NCI-H748 (cell line): ENCODE data around the gene HINT2.
A peak's percentile ranks its signal among the peaks of the same experiment; 100 is the strongest.

Source experiments
- DNase-seq: peaks from one replicate; lab custom pipeline; 2025; ENCODE audit not compliant: unreplicated experiment; lab: John Stamatoyannopoulos, UW

HINT2 gene

DNA sequence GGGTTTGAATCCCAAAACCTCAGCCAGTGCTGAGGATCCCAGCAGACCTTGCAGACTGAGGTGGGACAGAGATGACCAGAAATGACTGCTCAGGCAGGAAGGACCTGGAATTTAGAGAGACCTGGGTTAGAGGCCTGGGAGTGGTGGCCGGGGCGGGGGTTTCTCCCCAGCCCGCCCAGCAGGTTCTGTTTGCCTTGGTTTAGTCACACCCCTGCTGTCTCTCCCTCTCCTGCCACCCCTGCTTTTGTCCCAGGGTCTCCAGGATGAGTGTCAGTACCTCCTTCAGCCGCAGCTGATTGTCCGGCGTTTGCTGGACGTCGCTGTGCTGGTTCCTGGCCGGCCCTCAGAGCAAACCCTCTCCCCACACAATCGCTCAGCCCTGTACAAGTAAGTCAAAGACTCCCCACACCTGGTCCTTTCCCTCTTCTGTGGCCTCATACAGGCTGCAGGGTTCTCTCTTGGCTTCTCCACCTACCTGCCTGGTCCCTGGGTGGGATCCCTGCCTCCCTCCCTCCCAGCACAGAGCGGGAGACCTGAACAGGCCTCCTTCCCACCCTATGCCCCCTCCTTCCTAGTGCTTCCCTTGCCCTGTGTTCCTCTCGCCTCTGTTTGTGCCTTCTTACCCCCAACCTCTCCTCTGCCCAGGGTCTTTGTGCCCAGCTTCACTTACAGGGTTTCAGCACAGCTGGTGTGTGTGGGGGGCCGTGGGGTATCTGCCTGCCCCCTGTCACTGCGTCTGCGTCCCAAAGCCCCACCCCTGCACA is 26.2 kb upstream of the HINT2 start:
- no peak for DNase-seq

DNA sequence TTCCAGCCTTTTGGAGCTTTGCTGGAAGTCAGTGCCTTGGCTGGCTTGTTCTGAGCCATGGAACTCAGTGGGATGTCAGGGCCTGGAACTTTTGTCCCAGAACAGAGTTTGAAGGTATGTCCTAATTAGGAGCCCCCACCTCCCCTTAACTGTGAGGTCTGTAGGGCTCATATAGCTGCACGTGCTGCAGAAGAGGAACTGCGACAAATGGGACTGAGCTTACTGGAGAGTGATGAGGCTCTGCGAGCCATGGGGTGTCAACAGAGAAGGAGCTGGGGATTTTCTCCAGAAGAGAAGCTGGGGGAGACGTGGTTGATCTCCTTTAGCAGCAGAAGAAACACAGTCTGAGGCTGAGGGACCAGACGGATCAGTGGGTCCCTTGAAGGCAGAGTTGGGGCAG is 25.1 kb upstream of the HINT2 start:
- DNase-seq, result no peak

GRCh38 chr9:35836595-35836994 is 21.8 kb upstream of the HINT2 start:
- DNase-seq, result no peak

DNA sequence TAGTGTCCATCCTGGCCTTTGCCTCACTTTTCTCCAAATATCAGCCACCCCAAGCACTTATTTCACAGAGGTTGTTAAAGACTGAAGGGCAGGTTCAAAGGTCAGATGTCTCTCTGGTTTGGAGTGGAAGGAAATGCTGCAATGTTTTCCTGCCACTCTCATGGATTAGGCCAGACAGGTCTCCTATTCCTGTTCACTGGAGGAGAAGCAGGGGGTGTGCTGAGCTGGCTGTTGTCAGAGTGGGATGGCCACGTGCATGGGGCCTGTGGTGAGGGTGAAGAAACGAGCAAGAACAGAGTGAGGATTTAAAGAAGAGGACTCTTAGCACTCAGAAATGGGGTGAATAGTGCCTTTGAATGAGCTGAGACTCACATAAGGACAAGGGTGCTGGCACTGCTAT is 20.9 kb upstream of the HINT2 start:
- no peak for DNase-seq

DNA sequence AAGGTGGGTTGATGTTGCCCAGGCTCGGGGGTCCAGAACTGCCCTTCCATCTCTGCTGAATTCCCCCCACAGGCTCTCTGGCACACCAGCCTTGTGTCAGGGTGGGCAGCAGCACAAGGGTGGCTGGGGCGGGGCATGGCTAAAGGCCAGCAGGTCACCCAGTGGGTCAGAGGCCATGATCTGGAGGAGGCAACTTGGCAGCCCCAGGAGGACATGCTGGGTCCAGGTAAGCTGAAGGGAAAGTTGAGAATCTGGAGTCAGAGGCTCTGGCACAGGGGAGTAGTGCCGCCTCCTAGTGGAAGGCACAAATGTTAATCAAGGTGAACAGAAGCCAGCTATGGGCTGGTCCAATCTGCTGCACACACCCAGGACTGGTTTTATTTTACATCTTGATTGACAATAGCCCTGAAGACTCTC is 20.4 kb upstream of the HINT2 start:
- DNase-seq, result peak; percentile 16

GRCh38 chr9:35834260-35835215 is 19.7 kb upstream of the HINT2 start:
- no peak for DNase-seq

- DNase-seq, result no peak
Measured at GRCh38 chr9:35832814-35833213, 18.0 kb upstream of the HINT2 start.

GRCh38 chr9:35831040-35831439 is 16.2 kb upstream of the HINT2 start:
- DNase-seq, result no peak

DNA sequence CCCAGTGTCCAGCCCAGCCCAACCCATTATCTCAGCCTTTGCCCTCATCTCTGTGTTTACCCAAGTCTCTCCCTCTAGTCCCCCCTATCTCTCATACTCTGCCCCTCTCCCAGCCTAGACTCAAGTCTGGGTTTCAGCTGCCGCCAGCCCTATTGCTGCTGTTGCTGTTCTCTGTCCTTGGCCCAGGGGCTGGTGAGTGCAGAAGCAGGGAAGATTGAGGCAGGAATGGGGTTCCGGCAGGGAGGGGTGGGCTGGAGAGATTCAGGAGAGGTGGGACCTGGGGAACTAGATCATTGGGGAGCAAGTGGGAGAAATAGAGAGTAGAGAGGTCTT is 14.9 kb upstream of the HINT2 start:
- no peak for DNase-seq

- DNase-seq, result peak; percentile 95
Measured at GRCh38 chr9:35829084-35829763, 14.4 kb upstream of the HINT2 start, which contains the start of gene TMEM8B. Gene TMEM8B, plus strand, starts transcription at chr9:35829228. Its CDS starts 220 bp downstream, at chr9:35829448.

- peak; percentile 77 for DNase-seq
Measured at GRCh38 chr9:35828716-35829083, 13.9 kb upstream of the HINT2 start, which contains the start of gene FAM221B. Gene FAM221B, minus strand, starts transcription at chr9:35828732. Its CDS starts 2,571 bp downstream, at chr9:35826161.

GRCh38 chr9:35827486-35827885 is 12.6 kb upstream of the HINT2 start:
- DNase-seq, result no peak

GRCh38 chr9:35826071-35826701 is 11.3 kb upstream of the HINT2 start:
- DNase-seq, result peak; percentile 58

- DNase-seq, result no peak
Measured at GRCh38 chr9:35822926-35823325, 8.1 kb upstream of the HINT2 start.

DNA sequence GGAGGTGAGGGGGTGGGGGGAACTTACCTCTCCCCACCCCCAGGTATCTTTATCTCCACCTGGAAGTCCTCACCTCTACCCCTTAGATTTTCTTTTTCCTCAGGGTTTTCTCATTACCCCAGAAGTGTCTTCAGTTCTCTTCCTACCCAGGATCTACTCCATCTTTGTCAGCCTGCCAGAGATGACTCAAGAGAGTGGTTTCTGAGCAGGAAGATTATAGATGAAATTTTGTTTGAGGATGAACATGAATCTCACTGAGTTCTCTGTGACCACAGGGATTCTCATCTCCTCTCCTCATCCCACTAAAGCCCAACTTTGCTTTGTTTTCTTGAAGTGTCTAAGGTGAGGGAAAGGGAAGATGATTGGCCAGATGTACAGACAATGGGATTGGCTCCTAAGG is 5.2 kb upstream of the HINT2 start:
- DNase-seq, result no peak

- no peak for DNase-seq
Measured at GRCh38 chr9:35818341-35818740, 3.5 kb upstream of the HINT2 start.

DNA sequence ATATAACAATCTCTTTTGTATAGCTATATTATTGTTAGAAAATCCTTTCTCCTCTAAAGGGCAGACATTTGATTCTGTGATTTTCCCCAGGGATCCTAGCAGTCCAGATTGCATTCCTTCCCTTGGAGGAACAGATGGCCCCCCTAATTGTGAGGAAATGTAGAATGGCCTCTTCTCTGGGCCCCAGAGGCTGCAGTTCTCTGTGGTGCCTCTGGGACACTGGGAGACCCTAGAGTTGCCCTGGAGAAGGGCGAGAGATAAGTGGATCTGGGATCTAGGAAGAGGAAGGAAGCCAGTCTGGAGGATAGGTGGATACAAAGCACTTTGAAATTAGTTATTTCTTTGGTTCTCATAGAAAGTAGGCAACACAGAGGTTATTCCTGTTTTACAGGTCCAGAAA is 1.9 kb upstream of the HINT2 start:
- DNase-seq, result peak; percentile 11

- peak; percentile 66 for DNase-seq
Measured at GRCh38 chr9:35814106-35814840, 569 bp downstream of the HINT2 start.

GRCh38 chr9:35813434-35814105 is 1.3 kb downstream of the HINT2 start:
- peak; percentile 40 for DNase-seq
